Stimulated activated CD4-positive, alpha-beta T cell treated with anti-CD3 and anti-CD28 coated beads, Interleukin-1b, Interleukin-23, amount 100 ng/mL, for 48 hours (primary cell): ENCODE results near the gene PCDHGA4.
"Not testable (repeated sequence)": the region's sequence is repeated elsewhere in the genome, so short reads cannot be mapped to it uniquely, and the experiment has no call there.

ENCODE experiments used
- DNase-seq: peaks from one replicate; pipeline ENCODE4 v3.0.0-alpha.2; 2020

The PCDHGA4 gene

DNA sequence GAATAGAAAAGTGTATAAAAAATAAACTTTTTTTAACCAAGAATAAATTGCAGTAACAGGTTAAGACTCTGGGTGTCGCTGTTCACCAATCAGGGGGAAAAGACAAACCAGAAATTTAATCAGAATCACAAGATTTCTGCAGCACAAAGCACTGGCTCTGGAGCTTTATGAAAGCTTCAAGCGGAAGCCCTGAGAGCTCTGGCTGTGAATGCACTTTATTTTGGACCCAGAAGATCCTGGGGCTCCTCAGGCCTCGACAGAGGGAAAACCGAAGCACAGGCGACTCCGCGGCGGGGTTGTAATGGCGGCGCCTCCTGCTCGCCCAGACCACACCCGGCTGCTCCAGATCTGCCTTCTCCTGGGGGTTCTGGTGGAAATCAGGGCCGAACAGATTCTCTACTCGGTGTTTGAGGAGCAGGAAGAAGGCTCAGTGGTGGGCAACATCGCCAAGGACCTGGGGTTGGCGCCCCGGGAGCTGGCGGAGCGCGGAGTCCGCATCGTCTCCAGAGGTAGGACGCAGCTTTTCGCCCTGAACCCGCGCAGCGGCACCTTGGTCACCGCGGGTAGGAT lies at the start of gene PCDHGA4:
Gene PCDHGA4 (plus strand): TSS at position 122 of the 570 bp plus-strand sequence. CDS start 87 bp downstream, at position 209.
- DNase-seq, result no peak

DNA sequence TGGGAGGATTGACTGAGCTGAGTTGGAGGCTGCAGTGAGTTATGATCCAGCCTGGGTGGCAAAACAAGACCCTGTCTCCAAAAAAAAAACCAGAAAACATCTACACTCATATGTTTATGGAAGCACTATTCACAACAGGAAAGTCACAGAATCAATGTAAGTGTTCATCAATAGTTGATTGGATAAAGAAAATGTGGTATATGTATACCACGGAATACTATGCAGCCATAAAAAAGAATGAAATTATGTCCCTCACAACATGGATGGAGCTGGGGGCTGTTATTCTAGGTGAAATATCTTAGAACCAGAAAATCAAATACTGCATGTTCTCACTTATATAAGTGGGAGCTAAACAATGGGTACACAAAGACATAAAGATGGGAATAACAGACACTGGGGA lies 48.2 kb upstream of the PCDHGA4 start:
- no peak for DNase-seq

DNA sequence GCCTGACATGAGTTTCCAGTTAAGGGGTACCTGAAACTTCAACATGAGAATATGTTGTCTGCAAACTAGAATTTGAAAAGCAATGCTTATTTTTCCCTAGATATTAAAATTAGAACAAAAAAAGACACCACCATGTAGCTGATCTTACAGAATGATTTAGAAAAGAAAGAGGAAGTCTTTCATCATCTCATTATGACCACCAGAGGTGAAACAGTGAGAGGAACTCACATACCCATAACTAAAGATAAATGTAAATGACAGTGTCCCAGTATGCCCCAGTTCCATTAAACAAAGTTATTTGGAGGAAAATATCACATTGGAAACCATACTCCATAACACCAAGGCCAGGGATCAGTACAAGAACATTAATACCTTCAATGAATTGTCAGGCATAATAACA lies 41.1 kb upstream of the PCDHGA4 start:
- no peak for DNase-seq

DNA sequence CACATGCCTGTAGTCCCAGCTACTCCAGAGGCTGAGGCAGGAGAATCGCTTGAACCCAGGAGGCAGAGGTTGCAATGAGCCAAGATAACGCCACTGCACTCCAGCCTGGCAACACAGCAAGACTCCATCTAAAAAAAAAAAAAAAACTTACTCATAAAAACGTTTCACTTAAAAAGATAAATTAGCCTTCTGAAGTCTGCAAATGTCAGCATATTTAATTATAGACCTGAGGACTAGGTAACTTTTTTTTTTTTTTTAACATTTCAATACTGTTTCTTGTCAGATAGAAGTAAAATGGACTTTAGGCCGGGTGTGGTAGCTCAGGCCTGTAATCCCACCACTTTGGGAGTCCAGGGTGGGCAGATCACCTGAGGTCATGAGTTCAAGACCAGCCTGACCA lies 37.9 kb upstream of the PCDHGA4 start:
- DNase-seq, result not testable (repeated sequence)

DNA sequence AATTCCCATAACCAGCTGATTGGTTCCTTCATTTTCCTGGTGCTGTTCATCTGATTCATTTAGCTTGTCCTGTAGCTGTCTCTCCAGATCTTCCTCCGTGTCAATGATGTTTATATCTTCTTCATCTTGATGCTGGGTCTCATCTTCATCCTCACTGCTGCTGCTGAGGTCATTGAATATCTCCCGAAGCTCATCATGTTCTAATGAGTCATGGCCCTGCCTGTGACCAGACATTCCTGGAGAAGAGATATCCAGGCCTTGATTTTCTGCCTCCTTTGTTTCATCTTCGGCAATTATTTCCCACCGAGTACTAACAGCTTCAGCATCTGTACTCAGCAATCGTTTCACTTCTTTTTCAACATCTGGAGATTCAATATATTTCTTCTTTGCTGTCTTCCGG lies 35.6 kb upstream of the PCDHGA4 start:
- no peak for DNase-seq

DNA sequence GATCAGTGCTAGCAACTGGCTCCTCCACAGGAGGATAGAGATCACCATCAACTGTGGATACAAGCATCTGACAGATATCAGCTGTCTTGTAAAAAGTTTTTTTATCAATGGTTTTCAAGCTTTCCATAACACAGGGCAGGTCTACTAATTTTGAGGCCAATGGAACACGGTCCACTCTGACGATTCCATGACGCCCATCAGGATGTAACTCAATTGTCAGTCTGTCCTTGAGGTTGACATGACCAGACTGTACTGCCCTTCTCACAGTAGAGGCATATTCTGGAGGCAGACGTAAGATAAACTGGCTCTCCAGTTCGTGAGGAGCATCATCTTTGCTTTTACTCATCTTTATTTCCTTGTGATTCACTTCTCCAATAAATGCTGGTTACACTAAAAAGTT lies 35.1 kb upstream of the PCDHGA4 start:
- no peak for DNase-seq

DNA sequence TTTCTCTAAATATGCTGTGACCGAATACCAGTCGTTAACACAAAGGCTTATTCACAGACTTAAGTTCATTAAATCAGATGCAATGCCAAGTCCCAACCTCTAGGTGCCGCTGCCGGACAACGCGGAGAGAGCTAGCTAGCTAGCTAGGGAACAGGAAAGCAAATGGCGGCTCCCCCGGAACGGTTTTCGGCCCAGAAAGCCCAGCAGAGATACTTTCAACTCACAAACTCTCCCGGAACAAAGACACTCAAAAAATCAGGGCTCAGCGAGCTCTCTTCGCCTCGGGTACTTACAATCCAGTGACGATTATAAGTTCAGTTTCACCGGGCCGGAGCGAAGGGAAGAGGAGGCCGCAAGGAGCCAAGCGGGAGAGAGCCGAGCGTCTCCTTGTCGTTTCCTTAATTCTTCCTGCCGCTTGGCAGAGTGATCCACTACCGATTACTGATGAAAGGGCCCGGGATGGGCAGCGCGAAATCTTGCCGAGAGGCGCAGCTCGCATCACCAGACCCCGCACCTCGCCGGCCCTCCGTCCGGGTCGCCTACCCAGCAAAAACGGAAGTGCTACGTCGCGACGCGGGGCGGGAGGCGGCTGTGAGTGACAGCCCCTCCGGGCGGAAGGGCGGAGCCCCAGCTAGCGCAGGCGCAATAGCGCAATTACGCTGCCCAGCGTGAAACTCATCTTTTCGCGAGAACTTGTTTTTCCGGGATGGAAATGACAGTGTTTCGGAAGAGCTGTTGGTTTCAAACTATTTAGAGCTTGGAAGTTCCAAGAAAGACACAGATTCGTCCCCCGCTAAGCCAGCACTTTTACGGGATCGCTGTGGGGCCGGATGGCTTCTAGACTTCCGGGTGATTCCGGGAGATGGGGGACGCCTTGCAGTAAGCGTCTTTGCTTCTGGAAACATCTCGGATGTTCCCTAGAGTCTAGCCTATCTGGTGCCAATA lies 34.3 kb upstream of the PCDHGA4 start, which contains the start of gene TAF7:
Gene TAF7 (minus strand): TSS at position 560 of the 945 bp plus-strand sequence. CDS start 740 bp downstream, outside the sequence.
- peak; percentile 91 for DNase-seq

DNA sequence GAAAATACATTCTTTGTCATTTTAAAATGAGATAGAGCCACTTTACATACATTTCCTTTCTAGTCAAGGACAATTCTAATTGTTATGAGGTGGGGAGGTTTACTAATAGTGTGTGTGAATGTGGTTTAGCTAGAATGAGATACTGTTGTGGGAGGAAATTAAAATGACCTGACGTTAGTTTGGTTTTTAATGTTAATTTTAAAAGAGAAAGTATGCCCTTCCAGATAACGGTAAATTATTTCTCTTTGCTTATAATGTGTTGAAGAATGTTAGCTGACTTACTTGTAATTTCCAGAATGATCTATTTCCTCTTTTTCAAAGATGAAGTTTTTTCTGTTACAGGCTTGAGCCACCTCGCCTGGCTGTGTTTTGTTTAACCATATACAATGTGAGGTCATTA lies 32.6 kb upstream of the PCDHGA4 start:
- no peak for DNase-seq

DNA sequence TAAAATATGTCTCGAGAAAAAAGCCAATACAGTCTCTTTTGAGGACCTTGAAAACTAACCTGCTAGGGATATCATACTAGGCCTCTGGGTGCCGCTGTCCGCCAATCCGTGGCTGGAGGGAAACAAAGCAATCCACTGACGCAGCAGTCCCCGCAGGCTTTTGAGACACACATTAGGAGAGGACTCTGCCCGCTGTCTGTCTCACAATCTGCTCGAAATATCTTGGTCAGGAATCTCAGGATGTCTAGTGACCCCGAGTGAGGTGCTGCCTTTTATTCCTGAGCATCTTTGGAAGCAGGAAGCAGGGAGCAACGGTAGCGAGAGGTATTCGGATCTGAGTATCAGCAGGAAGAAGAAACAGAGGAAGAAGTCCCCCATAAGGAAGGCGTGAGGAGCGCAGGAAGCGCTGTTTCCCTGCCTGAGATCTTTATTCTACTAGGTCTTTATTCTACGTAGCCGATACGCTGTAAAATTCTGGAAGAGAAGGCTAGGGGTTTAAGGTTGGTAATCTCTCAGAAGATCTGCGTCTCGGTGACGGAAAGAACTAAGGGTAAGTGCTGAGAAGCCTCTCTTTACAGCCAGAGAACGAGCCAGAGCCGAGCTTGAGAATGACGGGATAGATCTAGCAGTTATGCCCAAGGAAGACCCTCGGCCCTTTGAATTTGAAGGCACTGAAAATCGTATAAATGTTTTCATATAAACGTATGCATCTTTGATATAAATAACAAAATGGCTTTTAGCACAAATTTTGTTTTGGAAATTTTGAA lies 28.6 kb upstream of the PCDHGA4 start:
- DNase-seq, result peak; percentile 71

DNA sequence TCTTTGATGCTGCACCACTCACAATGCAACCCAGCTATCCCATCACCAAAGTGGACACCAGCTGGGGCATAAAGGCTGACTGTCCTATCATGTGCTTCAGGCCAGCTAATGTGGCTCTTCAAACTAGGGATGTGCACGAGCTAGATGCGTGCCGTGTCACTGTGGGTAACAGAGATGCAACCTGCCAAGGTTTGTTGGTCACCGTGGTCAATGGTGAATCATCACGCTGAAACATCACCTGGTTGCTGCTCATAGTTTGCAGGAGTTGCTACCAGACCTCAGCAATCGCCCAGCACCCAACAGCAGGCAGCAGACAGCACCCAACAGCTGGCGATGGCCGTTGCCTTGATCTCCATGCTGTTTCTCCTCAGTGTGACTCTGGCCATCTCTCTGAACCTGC lies 26.6 kb upstream of the PCDHGA4 start:
- no peak for DNase-seq

DNA sequence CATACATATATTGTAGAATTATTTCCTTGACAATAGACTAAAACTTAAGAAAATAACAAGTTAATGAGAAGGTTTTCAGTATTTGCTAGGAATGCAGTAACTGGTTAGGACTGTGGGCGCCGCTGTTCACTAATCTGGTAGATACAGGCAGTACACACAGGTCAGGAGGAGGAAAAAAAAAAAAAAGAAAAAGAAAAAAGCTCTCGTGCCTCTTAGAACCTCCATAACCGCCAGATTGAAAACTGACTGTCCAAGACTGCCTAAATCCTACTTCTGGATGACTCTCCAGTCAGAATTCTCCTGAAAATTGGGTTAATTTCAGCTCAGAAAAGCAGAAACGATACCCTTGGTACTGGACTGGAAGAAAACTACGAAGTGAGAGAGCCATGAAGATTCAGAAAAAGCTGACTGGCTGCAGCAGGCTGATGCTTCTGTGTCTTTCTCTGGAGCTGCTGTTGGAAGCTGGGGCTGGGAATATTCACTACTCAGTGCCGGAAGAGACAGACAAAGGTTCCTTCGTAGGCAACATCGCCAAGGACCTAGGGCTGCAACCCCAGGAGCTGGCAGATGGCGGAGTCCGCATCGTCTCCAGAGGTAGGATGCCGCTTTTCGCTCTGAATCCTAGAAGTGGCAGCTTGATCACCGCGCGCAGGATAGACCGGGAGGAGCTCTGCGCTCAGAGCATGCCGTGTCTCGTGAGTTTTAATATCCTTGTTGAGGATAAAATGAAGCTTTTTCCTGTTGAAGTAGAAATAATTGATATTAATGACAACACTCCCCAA lies 24.3 kb upstream of the PCDHGA4 start, which contains the start of gene PCDHGA1:
Gene PCDHGA1 (plus strand): TSS at position 216 of the 782 bp plus-strand sequence.
- no peak for DNase-seq

DNA sequence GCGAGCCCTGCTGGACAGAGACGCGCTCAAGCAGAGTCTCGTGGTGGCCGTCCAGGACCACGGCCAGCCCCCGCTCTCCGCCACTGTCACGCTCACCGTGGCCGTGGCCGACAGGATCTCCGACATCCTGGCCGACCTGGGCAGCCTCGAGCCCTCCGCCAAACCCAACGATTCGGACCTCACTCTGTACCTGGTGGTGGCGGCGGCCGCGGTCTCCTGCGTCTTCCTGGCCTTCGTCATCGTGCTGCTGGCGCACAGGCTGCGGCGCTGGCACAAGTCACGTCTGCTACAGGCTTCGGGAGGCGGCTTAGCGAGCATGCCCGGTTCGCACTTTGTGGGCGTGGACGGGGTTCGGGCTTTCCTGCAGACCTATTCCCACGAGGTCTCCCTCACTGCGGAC lies 22.2 kb upstream of the PCDHGA4 start:
- DNase-seq, result not testable (repeated sequence)

DNA sequence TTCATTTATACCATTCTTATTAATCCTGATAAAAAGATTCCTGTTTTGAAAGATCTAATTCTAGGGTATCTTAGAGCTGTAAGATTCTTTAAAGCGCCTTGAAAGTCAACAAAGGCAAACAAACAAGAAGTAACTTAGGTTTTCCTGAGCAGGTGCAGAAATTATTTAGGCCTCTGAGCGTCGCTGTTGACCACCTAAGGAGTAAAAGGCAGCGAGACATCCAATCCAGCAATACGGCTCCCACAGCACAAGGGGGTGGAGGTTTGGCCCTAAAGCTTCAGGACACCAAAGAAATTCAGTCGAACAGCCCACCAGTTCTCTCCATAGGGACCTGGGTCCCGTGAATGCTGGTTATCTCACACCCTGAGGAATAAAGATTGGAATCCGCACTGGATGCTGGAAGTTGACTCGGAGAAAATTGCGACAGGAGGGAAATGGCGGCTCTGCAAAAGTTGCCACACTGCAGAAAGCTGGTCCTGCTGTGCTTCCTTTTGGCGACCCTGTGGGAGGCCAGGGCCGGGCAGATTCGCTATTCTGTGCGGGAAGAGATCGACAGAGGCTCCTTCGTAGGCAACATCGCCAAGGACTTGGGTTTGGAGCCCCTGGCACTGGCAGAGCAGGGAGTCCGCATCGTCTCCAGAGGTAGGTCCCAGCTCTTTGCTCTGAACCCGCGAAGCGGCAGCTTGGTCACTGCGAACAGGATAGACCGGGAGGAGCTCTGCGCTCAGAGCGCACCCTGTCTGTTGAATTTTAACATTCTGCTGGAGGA lies 16.1 kb upstream of the PCDHGA4 start, which contains the start of gene PCDHGA2:
Gene PCDHGA2 (plus strand): TSS at position 223 of the 769 bp plus-strand sequence.
- DNase-seq, result no peak

DNA sequence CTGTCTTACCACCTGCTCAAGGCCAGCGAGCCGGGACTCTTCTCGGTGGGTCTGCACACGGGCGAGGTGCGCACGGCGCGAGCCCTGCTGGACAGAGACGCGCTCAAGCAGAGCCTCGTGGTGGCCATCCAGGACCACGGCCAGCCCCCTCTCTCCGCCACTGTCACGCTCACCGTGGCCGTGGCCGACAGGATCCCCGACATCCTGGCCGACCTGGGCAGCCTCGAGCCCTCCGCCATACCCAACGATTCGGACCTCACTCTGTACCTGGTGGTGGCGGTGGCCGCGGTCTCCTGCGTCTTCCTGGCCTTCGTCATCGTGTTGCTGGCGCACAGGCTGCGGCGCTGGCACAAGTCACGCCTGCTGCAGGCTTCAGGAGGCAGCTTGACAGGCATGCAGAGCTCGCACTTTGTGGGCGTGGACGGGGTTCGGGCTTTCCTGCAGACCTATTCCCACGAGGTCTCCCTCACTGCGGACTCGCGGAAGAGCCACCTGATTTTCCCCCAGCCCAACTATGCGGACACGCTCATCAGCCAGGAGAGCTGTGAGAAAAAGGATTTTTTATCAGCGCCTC lies 14.0 kb upstream of the PCDHGA4 start:
- DNase-seq, result not testable (repeated sequence)

DNA sequence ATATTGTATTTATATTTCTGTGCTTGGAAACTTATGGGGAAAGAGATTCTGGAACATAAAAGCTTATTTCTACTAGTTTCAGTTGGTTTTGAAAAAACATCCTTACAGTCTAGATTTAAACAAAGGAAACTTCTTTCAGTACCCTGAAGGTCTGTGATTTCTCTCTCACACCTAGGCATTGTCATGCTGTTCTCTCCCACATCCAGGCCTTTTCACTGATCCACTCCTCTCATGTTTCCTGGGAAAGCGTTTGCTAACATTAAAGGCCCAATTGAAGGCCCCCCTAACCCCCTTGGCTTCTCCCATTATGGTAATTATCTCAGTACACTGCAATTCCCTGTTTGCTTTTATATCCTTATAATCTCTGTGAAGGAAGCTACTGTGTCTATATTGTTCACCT lies 12.0 kb upstream of the PCDHGA4 start:
- no peak for DNase-seq

DNA sequence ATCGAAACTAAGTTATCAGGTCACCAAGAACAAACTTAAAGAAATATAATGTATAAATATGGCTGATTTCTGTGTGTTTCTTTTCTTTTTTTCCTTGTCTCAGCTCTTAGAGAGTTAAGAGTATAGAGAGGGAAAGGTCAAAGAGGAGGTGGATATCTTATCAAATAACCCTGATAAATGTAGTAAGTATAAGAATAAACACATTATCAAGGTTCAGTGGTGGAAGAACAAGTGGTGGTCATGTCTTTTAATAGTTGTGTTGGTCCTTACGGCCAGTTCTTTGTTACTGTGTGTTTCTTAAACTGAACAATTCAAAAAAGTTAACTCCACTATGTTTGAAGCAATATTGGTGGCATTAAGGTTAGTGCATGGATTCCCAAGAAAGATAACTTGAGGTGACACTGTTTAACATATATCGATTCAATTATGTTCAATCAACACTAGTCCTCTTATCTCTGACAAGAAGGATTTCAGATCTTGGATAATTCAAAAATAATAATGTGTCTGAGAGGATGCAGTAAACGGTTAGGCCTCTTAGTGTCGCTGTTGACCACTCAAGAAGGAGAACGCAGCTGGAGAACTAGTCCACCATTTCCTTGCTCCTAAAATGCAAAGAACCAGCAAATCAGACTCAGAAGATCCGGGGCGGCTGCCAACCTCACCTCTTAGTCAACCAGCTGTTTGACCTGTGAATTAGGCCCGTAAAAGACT lies 11.4 kb upstream of the PCDHGA4 start, which contains the start of gene PCDHGA3:
Gene PCDHGA3 (plus strand): TSS at position 588 of the 711 bp plus-strand sequence. CDS start 205 bp downstream, outside the sequence.
- no peak for DNase-seq

DNA sequence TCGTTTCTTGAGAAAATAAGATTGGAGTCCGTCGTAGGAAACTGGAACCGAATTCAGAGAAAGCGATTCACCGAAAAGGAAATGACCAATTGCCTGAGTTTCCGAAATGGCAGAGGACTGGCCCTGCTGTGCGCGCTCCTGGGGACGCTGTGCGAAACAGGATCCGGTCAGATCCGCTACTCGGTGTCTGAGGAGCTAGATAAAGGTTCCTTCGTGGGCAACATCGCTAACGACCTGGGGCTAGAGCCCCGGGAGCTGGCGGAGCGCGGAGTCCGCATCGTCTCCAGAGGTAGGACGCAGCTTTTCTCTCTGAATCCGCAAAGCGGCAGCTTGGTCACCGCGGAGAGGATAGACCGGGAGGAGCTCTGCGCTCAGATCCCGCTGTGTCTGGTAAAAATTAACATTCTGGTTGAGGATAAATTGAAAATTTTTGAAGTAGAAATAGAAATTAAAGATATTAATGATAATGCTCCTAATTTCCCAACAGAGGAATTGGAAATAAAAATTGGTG lies 10.8 kb upstream of the PCDHGA4 start:
- DNase-seq, result no peak

DNA sequence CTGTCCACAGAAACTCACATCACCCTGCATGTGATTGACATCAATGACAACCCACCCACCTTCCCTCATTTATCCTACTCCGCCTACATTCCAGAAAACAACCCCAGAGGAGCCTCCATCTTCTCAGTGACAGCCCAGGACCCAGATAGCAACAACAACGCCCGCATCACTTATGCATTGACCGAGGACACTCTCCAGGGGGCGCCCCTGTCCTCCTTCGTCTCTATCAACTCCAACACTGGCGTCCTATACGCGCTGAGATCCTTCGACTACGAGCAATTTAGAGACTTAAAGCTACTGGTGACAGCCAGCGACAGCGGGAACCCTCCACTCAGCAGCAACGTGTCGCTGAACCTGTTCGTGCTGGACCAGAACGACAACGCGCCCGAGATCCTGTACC lies 9.5 kb upstream of the PCDHGA4 start:
- DNase-seq, result no peak

DNA sequence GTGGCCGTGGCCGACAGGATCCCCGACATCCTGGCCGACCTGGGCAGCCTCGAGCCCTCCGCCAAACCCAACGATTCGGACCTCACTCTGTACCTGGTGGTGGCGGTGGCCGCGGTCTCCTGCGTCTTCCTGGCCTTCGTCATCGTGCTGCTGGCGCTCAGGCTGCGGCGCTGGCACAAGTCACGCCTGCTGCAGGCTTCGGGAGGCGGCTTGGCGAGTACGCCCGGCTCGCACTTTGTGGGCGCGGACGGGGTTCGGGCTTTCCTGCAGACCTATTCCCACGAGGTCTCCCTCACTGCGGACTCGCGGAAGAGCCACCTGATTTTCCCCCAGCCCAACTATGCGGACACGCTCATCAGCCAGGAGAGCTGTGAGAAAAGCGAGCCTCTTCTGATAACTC lies 8.8 kb upstream of the PCDHGA4 start:
- not testable (repeated sequence) for DNase-seq
